GM12874 (cell line): ENCODE measurements around the gene IZUMO4.

ENCODE experiments used
- CTCF ChIP-seq: IDR thresholded peaks from 2 replicates; pipeline ENCODE4 v1.5.1; 2011; ENCODE audit warnings: low read depth, mild to moderate bottlenecking, control low read depth, low read length, moderate library complexity; ENCODE audit not compliant: insufficient read depth

Gene IZUMO4

GRCh38 chr19:2080336-2080988 is 16.3 kb upstream of the IZUMO4 start:
- TF ChIP-seq CTCF, result no peak

GRCh38 chr19:2081873-2082810 is 14.6 kb upstream of the IZUMO4 start:
- no peak for TF ChIP-seq CTCF

- TF ChIP-seq CTCF, result no peak
These were observed 13.4 kb upstream of the IZUMO4 start for GRCh38 chr19:2083174-2083854.

GRCh38 chr19:2084993-2085720 is 11.6 kb upstream of the IZUMO4 start:
- no peak for TF ChIP-seq CTCF

GRCh38 chr19:2087621-2088100 is 9.1 kb upstream of the IZUMO4 start:
- TF ChIP-seq CTCF, result peak; percentile 48

GRCh38 chr19:2089001-2089711 is 7.6 kb upstream of the IZUMO4 start:
- TF ChIP-seq CTCF, result 0 out of 2 replicates have a peak, but pooled peaks have one; percentile 1
